ENCODE results near the gene METAP1.
"Not testable (repeated sequence)": the region's sequence is repeated elsewhere in the genome, so short reads cannot be mapped to it uniquely, and the experiment has no call there.

METAP1 gene

DNA sequence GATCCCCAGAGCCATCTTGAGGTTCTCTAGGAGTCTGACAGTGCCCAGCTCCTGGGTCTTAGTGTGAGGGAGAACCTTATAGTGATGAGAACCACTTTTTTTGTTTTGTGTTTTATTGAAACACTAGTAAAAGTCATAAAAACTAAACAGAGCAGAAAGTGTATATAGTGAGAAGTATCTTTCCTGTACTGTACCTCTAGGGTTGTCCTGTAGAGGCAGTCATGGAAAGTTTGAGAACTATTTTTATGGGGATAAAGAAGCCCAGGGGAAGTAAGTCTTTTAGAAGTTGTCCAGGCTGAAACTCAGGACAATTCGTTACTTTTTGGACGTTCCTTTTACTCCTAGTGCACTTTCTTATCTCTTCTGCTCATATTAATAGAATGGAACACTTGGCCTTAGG lies 52.2 kb downstream of the METAP1 start:
- no peaks in the 10 kb centered on the region for H3K27me3 ChIP-seq (replicated peaks; ENCODE audit: control insufficient read depth, insufficient read depth, low read length, poor library complexity, severe bottlenecking)
- DNase-seq = no peak
- peaks cover 14% of the 10 kb centered on the region for H3K4me1 ChIP-seq (ENCODE audit: control insufficient read depth, insufficient read depth, low read length, poor library complexity, severe bottlenecking)
- H3K4me3 ChIP-seq (ENCODE audit: insufficient read depth, low read depth, low read length, poor library complexity, severe bottlenecking) = no peak overlapping the region
- H3K27ac ChIP-seq (ENCODE audit: insufficient read depth, low read length, poor library complexity, severe bottlenecking) = no peak overlapping the region
- H3K36me3 ChIP-seq (ENCODE audit: control insufficient read depth, insufficient read depth, low read length) = peaks cover 25% of the 10 kb centered on the region
- no peaks in the 10 kb centered on the region for H3K9me3 ChIP-seq (ENCODE audit: control insufficient read depth, low read length)

DNA sequence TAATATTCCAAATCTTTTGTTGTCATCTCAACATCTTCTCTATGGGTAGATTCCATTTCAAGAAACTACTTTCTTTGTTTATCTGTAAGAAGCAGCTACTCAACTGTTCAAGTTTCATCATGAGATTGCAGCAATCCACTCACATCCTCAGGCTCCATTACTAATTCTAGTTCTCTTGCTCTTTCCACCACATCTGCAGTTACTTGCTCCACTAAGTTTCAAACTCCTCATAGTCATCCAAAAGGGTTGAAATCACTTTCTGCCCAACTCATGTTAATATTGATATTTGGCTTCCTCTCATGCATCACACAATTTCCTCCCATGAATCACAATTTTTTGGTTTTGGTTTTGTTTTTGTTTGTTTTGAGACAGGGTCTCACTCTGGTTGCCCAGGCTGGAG lies 57.4 kb downstream of the METAP1 start:
- no peak overlapping the region for H3K4me3 ChIP-seq (ENCODE audit: insufficient read depth, low read depth, low read length, poor library complexity, severe bottlenecking)
- no peaks in the 10 kb centered on the region for H3K9me3 ChIP-seq (ENCODE audit: control insufficient read depth, low read length)
- H3K36me3 ChIP-seq (ENCODE audit: control insufficient read depth, insufficient read depth, low read length) = peaks cover 32% of the 10 kb centered on the region
- H3K27me3 ChIP-seq (replicated peaks; ENCODE audit: control insufficient read depth, insufficient read depth, low read length, poor library complexity, severe bottlenecking) = no peaks in the 10 kb centered on the region
- H3K4me1 ChIP-seq (ENCODE audit: control insufficient read depth, insufficient read depth, low read length, poor library complexity, severe bottlenecking) = peaks cover 4% of the 10 kb centered on the region
- H3K27ac ChIP-seq (ENCODE audit: insufficient read depth, low read length, poor library complexity, severe bottlenecking) = no peak overlapping the region
- DNase-seq = no peak

DNA sequence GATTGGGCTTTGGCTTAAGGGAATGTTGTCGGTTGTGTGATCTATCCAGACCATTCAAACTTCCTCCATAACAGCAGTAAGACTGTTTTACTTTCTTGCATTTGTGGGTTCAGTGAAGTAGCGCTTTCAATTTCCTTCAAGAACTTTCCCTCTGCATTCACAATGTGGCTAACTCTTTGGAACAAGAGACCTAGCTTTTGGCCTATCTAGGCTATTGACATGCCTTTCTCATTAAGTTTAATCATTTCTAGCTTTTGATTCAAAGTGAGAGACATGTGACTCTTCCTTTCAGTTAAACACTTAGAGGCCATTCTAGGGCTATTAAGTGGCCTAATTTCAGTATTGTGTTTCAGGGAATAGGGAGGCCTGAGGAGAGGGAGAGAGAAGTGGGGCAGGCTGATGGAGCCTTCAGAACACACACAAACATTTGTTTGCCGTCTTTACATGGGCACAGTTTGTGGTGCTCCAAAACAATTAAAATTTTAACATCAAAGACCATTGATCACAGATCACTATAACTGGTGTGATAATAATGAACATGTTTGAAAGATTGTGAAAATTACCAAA lies 59.0 kb downstream of the METAP1 start:
- no peaks in the 10 kb centered on the region for H3K27me3 ChIP-seq (replicated peaks; ENCODE audit: control insufficient read depth, insufficient read depth, low read length, poor library complexity, severe bottlenecking)
- H3K4me1 ChIP-seq (ENCODE audit: control insufficient read depth, insufficient read depth, low read length, poor library complexity, severe bottlenecking) = peaks cover 4% of the 10 kb centered on the region
- DNase-seq = no peak
- no peak overlapping the region for H3K4me3 ChIP-seq (ENCODE audit: insufficient read depth, low read depth, low read length, poor library complexity, severe bottlenecking)
- H3K36me3 ChIP-seq (ENCODE audit: control insufficient read depth, insufficient read depth, low read length) = peaks cover 32% of the 10 kb centered on the region
- no peaks in the 10 kb centered on the region for H3K9me3 ChIP-seq (ENCODE audit: control insufficient read depth, low read length)
- H3K27ac ChIP-seq (ENCODE audit: insufficient read depth, low read length, poor library complexity, severe bottlenecking) = no peak overlapping the region

DNA sequence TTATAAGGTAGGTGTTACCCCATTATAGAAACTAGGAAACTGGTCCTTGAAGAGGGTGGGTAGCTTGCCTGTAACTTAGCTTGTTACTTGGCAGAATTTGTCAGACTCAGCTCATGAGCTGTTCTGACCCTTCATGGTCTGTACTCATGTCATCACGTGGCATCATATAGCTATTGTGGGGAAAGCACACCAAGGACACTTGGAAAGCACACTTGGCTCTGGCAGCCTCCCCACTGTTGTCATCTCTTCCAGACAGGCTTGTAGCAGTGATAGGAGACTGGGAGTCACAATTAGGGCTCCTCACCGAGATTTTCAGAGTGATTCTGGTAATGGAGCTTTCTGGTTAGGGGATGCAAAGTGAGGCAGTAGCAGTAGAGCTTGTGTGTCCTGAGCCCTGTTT lies 62.7 kb downstream of the METAP1 start:
- Histone ChIP-seq H3K4me1 (ENCODE audit: control insufficient read depth, insufficient read depth, low read length, poor library complexity, severe bottlenecking) (peaks cover 4% of the 10 kb centered on the region), H3K27ac (ENCODE audit: insufficient read depth, low read length, poor library complexity, severe bottlenecking) (no peak overlapping the region), H3K9me3 (ENCODE audit: control insufficient read depth, low read length) (no peaks in the 10 kb centered on the region), H3K27me3 (replicated peaks; ENCODE audit: control insufficient read depth, insufficient read depth, low read length, poor library complexity, severe bottlenecking) (no peaks in the 10 kb centered on the region), H3K36me3 (ENCODE audit: control insufficient read depth, insufficient read depth, low read length) (peaks cover 29% of the 10 kb centered on the region), H3K4me3 (ENCODE audit: insufficient read depth, low read depth, low read length, poor library complexity, severe bottlenecking) (no peak overlapping the region)
- DNase-seq = no peak

DNA sequence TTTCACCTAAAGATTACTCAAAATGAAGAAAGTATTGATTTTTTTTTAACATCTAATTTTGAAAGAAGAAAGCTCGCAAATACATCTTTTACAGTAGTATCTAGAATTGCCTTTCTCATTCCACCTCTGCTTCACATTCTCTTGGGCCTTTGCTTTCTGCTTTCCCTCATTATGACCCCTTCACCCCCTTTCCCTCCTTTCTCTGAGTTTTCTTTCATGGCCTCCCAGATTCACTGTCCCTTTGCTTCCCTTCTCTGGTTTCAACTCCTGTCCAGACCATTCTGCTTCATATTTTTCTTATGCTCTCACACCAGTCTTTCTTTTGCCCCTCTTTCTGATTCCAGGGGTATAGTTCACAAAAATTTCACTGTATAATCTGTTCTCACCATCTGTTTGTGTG lies 64.0 kb downstream of the METAP1 start:
- H3K36me3 ChIP-seq (ENCODE audit: control insufficient read depth, insufficient read depth, low read length) = peaks cover 29% of the 10 kb centered on the region
- no peak overlapping the region for H3K27ac ChIP-seq (ENCODE audit: insufficient read depth, low read length, poor library complexity, severe bottlenecking)
- no peak overlapping the region for H3K4me3 ChIP-seq (ENCODE audit: insufficient read depth, low read depth, low read length, poor library complexity, severe bottlenecking)

DNA sequence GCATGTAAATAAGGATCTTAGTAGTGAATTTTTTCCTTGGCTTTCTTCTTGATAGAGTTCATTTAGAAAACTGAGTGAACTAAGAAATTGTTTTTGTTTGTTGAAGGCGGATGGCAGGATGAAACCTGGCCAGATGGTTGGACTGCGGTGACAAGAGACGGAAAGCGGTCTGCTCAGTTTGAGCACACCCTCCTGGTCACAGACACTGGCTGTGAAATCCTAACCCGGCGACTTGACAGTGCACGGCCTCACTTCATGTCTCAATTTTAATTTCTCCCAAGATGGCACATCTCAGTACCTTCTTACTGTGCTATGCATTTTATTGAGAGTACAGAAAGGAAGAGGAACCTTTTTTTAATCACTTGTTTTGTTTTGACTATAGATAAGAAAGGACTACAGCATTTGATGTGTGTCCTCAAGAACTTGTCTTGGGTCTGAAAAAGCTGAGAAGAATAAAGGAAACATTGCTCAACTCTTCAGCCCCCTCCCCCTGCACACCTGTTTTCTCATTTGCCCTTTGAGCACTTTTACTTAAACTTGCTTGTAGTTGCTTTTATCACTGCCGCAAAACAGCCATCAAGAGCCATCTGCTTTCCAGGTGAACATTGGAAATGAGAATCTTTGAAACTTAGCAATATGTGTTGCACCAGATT lies 65.7 kb downstream of the METAP1 start:
- Histone ChIP-seq H3K36me3 (ENCODE audit: control insufficient read depth, insufficient read depth, low read length) (peaks cover 29% of the 10 kb centered on the region), H3K27me3 (replicated peaks; ENCODE audit: control insufficient read depth, insufficient read depth, low read length, poor library complexity, severe bottlenecking) (no peaks in the 10 kb centered on the region), H3K27ac (ENCODE audit: insufficient read depth, low read length, poor library complexity, severe bottlenecking) (no peak overlapping the region), H3K9me3 (ENCODE audit: control insufficient read depth, low read length) (no peaks in the 10 kb centered on the region), H3K4me3 (ENCODE audit: insufficient read depth, low read depth, low read length, poor library complexity, severe bottlenecking) (no peak overlapping the region), H3K4me1 (ENCODE audit: control insufficient read depth, insufficient read depth, low read length, poor library complexity, severe bottlenecking) (no peaks in the 10 kb centered on the region)
- no peak for DNase-seq

More for the DNA sequence above, 64.0 kb downstream of the METAP1 start:
- H3K4me1 ChIP-seq (ENCODE audit: control insufficient read depth, insufficient read depth, low read length, poor library complexity, severe bottlenecking) = peaks cover 4% of the 10 kb centered on the region
- no peaks in the 10 kb centered on the region for H3K27me3 ChIP-seq (replicated peaks; ENCODE audit: control insufficient read depth, insufficient read depth, low read length, poor library complexity, severe bottlenecking)
- no peak for DNase-seq
- H3K9me3 ChIP-seq (ENCODE audit: control insufficient read depth, low read length) = no peaks in the 10 kb centered on the region

DNA sequence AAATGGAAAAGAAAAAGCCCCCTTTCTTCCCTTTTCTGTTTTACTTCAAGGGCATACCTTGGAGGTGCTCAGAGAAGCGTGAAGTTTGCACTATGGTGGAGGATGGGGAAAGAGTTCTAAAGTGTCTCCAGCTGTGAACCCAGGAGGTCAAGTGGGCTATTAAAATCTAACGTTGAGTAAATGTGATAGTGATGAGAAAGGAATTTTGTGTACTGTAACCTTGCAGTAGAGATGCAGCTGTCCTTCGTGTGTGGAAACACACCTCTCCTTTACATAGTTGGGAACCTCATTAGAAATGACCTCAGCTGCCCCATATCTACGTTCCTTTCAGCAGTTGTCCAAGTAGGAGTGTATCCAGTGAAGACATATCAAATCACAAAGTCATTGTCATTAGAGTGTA lies 66.6 kb downstream of the METAP1 start:
- H3K27ac ChIP-seq (ENCODE audit: insufficient read depth, low read length, poor library complexity, severe bottlenecking) = no peak overlapping the region
- no peaks in the 10 kb centered on the region for H3K27me3 ChIP-seq (replicated peaks; ENCODE audit: control insufficient read depth, insufficient read depth, low read length, poor library complexity, severe bottlenecking)
- H3K4me3 ChIP-seq (ENCODE audit: insufficient read depth, low read depth, low read length, poor library complexity, severe bottlenecking) = no peak overlapping the region
- DNase-seq = no peak
- H3K4me1 ChIP-seq (ENCODE audit: control insufficient read depth, insufficient read depth, low read length, poor library complexity, severe bottlenecking) = no peaks in the 10 kb centered on the region
- peaks cover 29% of the 10 kb centered on the region for H3K36me3 ChIP-seq (ENCODE audit: control insufficient read depth, insufficient read depth, low read length)
- no peaks in the 10 kb centered on the region for H3K9me3 ChIP-seq (ENCODE audit: control insufficient read depth, low read length)

DNA sequence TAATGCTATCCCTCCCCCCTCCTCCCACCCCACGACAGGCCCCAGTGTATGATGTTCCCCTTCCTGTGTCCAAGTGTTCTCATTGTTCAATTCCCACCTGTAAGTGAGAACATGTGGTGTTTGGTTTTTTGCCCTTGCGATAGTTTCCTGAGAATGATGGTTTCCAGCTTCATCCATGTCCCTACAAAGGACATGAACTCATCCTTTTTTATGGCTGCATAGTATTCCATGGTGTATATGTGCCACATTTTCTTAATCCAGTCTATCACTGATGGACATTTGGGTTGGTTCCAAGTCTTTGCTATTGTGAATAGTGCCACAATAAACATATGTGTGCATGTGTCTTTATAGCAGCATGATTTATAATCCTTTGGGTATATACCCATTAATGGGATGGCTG lies 70.0 kb downstream of the METAP1 start:
- H3K27me3 ChIP-seq (replicated peaks; ENCODE audit: control insufficient read depth, insufficient read depth, low read length, poor library complexity, severe bottlenecking) = not testable (repeated sequence)

DNA sequence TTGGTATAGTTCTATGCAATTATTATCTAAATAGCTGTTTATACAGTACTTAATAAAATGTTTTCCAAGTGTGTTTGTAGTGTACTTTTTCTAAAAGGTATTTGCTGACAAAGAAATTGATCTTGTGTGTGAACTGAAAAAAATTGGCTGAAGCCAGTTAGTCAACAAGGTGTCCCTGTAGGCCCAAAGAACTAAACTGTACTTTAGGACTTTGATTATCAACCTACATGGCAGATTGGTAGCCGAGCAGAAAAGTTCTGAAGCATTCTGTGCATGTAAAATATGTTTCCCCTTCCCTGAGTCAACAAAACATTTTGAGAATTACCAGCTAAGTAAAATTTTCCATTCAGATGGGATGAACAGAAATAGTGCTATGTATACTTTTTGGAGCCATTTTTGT lies 72.1 kb downstream of the METAP1 start:
- H3K27ac ChIP-seq (ENCODE audit: insufficient read depth, low read length, poor library complexity, severe bottlenecking) = no peak overlapping the region
- DNase-seq = no peak
- peaks cover 16% of the 10 kb centered on the region for H3K36me3 ChIP-seq (ENCODE audit: control insufficient read depth, insufficient read depth, low read length)
- no peaks in the 10 kb centered on the region for H3K4me1 ChIP-seq (ENCODE audit: control insufficient read depth, insufficient read depth, low read length, poor library complexity, severe bottlenecking)
- no peaks in the 10 kb centered on the region for H3K9me3 ChIP-seq (ENCODE audit: control insufficient read depth, low read length)
- H3K27me3 ChIP-seq (replicated peaks; ENCODE audit: control insufficient read depth, insufficient read depth, low read length, poor library complexity, severe bottlenecking) = no peaks in the 10 kb centered on the region
- H3K4me3 ChIP-seq (ENCODE audit: insufficient read depth, low read depth, low read length, poor library complexity, severe bottlenecking) = no peak overlapping the region

More for the DNA sequence above, 70.0 kb downstream of the METAP1 start:
- not testable (repeated sequence) for H3K4me3 ChIP-seq (ENCODE audit: insufficient read depth, low read depth, low read length, poor library complexity, severe bottlenecking); H3K9me3 ChIP-seq (ENCODE audit: control insufficient read depth, low read length); H3K27ac ChIP-seq (ENCODE audit: insufficient read depth, low read length, poor library complexity, severe bottlenecking); H3K4me1 ChIP-seq (ENCODE audit: control insufficient read depth, insufficient read depth, low read length, poor library complexity, severe bottlenecking); DNase-seq; H3K36me3 ChIP-seq (ENCODE audit: control insufficient read depth, insufficient read depth, low read length)

DNA sequence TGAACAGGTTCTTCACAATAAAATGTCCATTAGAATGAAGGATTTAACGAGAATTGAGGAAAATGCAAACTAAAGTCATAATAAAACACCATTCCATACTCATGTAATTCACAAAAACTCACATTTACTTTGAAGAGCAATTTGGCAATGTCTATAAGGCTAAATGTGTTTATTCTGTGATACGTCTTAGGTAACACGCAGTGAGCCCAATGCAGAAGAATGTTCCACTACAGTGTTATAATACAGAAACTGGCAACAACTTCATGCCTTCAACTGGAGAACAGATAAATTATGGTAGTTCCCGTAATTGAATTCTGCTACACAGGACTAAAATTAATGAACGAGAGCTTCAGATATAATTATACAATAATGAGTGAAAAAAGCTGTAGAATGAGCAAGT lies 75.6 kb downstream of the METAP1 start:
- no peaks in the 10 kb centered on the region for H3K9me3 ChIP-seq (ENCODE audit: control insufficient read depth, low read length)
- H3K4me1 ChIP-seq (ENCODE audit: control insufficient read depth, insufficient read depth, low read length, poor library complexity, severe bottlenecking) = no peaks in the 10 kb centered on the region
- peaks cover 41% of the 10 kb centered on the region for H3K36me3 ChIP-seq (ENCODE audit: control insufficient read depth, insufficient read depth, low read length)
- H3K4me3 ChIP-seq (ENCODE audit: insufficient read depth, low read depth, low read length, poor library complexity, severe bottlenecking) = no peak overlapping the region
- no peak for DNase-seq
- H3K27ac ChIP-seq (ENCODE audit: insufficient read depth, low read length, poor library complexity, severe bottlenecking) = no peak overlapping the region
- no peaks in the 10 kb centered on the region for H3K27me3 ChIP-seq (replicated peaks; ENCODE audit: control insufficient read depth, insufficient read depth, low read length, poor library complexity, severe bottlenecking)
